ENCODE results near the gene PIH1D1. TPM values are rescaled to one million over a fixed set of nuclear protein-coding genes. Genes with fewer than 3 reads are reported as not detected.

Gene PIH1D1
- 95.1 and 138 TPM in 2 replicates for total RNA-seq

DNA sequence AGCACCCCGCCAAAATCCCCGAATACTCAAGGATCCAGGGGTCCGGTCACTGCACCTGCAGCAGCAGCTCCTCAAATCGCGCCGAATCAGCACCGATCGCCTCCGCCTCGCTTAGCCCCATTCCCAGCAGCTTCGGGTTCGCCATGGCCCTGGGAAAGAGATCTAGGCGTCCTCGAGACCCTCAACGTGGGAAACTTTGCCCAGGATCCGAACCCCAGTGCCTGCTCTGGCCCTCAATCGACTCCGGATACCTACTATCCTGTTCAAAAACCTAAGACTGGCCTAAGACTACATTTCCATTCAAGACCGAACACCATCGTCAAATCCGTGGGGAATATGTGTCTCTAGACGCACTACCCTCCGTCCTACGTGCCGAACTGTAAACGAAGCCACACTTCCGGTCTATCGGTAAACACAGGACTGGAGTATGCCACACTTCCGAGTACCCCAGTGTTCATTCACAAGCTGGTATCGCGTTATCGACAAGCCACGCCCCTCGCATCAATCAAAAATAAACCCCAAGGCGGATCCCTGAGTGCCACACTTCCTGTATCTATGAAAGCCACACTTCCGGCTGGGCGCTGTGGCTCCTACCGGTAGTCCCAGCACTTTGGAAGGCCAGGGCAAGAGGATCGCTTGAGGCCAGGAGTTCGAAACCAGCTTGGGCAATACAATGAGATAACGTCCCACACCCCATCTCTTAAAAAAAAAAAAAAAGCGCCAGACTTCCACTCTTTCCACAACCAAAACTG is at the start of gene PIH1D1:
Gene PIH1D1, minus strand, starts transcription at position 385 of the 752 bp plus-strand sequence. Its CDS starts 240 bp downstream, at position 145.

DNA sequence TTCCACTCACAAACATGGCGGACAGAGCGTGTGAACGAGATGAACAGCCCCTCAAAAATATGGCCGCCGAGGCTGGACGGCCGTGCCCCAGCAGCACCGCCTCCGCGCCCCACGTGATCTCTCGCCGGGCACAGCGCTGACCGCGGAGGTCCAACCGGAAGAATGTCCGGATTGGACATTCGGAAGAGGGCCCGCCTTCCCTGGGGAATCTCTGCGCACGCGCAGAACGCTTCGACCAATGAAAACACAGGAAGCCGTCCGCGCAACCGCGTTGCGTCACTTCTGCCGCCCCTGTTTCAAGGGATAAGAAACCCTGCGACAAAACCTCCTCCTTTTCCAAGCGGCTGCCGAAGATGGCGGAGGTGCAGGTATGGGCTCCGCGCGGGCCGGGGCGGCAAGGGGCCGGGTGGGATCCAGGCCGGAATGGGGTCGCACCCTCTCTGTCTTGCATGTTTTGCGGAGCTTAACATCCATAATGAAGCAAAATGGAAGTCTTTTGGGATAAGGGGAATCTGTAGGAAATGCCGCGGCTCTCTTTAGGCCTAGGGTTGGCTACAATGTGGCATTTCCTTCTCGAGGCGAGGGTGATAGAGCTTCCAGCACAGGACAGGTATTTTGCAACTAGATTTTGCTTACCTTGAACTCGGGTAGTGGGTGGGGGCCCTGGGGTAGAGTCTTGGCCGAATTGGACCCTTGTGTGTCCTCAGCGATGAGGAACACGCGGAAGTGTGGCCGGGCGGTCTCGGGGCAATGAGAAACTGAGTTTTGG is 35.8 kb upstream of the PIH1D1 start, which contains the start of gene RPL13A:
Gene RPL13A, plus strand, starts transcription at position 332 of the 769 bp plus-strand sequence. Its CDS starts 22 bp downstream, at position 354.

DNA sequence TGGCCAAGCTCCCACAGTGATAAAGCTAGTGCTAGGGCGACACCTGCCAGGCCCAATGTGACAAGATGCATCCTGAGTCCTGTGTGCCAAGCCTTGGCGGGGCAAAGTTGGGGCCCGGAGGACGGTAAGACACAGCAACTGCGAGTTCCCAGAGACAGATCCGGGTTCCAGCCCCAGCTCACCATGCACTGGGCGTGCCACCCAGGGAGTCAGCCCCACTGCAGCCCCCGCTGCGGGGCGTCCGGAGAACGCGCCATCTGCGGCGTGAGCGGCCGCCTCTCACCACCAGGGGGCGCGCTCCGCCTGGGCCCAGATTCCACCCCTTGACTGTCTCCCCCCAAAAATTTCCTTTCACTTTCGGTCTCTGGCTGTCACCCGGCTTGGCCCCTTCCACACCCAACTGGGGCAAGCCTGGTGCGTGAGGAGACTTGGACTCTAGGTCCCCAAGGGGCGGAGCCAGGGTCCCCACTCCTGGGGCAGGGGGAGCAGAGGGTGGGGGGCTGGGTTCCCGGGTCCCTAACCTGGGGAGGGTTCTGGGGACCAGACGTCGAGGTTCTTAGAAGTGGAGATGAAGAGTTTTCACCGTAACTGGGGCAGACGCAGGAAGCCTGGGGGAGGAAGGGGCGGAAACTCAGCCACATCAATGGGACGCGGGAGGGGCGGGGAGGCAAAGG is 22.4 kb upstream of the PIH1D1 start, which contains the start of gene FLT3LG:
Gene FLT3LG, plus strand, starts transcription at position 348 of the 674 bp plus-strand sequence. CDS start 425 bp downstream, outside the sequence.

DNA sequence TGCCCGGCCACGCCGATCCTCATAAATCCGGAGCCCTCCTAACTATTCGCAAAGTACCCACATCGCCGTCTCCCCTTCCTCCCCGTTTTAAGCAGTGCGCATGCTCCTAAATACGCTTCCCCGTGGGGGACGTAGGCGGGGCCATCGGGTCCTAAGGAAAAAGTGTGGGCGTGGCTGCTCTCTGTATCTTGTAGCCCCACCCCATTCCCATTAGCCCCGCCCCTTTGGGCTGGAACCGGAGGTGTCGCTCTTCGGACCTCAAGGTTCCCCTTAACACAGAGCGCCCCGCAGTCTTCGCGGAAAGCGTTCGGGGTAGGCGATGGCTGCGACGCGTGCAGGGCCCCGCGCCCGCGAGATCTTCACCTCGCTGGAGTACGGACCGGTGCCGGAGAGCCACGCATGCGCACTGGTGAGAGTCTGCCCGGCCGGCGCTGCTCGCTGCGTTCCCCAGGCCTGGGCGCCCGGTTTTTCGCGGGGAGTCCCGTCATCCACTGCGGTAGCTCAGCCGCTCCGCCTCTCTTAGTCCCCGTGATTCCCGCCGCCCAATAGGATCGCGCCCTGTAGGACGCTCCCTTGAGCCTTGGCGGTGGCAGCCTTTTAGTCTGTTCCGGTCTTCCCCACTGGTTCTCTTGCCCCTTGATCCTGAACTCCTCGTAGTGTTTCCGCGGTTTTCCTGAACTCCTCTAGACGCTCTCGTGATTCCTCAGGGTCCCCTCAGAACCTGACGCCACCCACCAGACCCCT is 1.6 kb upstream of the PIH1D1 start, which contains the start of gene ALDH16A1:
Gene ALDH16A1, plus strand, starts transcription at position 213 of the 744 bp plus-strand sequence. Its CDS starts 107 bp downstream, at position 320.

DNA sequence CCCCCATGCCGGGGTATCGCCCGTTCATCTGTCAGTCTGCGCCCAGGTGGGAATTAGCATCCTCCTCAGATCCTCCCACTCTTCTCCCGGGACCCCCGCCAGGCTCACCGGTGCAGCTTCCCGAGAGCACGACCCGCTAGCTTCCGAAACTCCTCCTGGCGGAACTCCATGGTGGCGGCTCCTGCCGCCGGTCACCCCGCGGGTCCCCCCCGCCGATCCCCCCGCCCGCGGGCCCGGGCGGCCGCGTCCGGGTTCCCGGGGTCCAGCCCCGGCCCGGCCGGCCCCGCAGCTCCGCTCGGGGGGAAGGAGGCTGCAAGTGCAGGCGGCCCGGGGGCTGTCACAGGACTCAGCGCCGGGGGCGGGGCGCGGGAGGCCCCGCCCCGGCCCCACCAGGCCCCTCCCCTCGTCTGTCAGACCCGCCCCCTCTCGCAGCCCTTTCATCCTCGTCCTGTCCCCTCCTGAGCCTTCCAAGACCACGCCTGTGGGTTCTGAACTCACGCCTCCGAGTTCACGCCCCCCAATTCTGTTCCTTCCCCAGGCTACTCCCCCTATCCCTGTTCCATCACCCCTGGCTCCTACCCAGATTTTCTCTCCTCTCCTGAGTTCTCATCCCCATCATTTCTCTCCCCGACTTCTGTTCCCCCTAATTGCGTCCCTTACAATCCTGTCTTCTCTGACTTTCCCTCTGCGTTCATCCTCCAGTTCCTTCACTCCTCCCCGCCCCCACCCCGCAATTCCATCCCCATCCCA is 10.2 kb downstream of the PIH1D1 start, which contains the start of gene SLC17A7:
Gene SLC17A7, minus strand, starts transcription at position 318 of the 750 bp plus-strand sequence. Its CDS starts 148 bp downstream, at position 170.

DNA sequence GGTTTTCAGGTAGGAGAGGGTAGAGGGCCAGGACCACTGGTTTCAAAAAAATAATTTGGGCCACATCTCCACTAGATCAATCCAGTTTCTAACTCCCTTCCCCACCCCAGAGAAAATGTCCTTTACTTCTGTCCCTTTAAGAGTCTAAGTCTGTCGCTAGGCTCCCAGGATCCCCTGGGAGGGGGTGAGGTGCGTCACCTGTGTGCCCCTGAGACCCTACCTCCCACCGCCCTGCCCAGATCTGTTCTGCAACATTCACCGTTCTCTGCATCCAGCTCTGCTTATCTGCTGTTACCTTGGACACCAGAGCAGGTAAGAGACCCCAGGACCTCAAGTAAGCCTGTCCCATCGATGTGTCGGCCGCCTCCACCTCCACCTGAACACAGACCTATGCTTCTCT is 26.4 kb downstream of the PIH1D1 start, which contains the start of gene GFY:
Gene GFY, plus strand, starts transcription at position 211 of the 400 bp plus-strand sequence. CDS start 1,043 bp downstream, outside the sequence.

DNA sequence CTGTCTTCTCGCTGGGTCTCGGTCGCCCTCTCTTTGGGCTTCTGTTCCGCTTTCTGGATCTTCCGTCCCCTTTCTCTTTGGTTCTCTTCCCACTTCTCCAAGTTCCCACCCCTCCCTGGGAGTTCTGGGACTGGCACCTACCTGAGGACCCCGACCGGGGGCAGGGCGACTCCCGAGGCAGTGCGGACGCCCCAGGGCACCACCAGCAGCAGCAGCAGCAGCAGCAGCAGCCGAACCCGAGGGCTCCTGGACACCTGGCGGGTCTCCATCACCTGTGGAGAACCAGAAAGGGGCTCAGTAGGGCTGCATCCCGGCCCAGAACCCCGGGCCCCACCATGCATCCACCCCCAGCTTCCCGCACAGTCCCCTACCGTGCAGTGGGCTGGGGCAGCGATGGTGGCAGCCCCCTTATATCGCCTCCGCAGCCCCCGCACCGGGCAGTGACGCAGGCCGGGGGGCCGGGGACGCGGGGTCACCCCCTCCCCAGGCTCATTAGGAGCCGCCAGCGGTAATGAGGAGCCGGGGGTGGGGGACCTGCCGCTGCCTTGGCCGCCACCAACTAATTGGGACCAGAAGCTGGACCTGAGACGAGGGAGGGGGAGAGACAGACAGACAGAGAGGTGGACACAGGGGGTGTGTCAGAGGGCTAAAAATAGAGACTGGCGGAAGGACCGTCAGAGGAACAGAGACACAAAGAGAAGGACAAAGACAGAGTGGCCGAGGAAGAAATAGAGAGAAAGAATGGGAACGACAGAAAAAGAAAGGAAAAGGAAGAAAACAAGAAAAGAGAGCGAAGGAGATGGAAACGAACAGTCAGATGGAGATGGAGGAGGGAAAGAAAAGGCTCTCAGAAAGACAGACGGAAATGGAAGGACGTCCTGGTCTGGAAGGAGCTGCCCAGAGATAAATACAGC is 28.3 kb downstream of the PIH1D1 start, which contains the start of gene PTH2:
Gene PTH2, minus strand, starts transcription at position 371 of the 914 bp plus-strand sequence. Its CDS starts 102 bp downstream, at position 269.

Small RNA genes lying within 50 kb of the gene (small RNA-seq; reads per million reads assigned to genes)
- gene MIR150 (ENCODE audit: low replicate concordance) = 0.13 reads per million
- gene SNORD32A (ENCODE audit: low replicate concordance) = not detected
- not detected for gene SNORD33 (ENCODE audit: low replicate concordance)
- gene SNORD34 (ENCODE audit: low replicate concordance) = not detected
- not detected for gene SNORD35A (ENCODE audit: low replicate concordance)
- not detected for gene SNORD35B (ENCODE audit: low replicate concordance)

Other genes with a start within 250 kb of the PIH1D1 start
- under 0.01 and 0.44 TPM in 2 replicates for gene SLC6A16, start 126.6 kb downstream of the PIH1D1 start, total RNA-seq
- not detected in 2 replicates for gene CD37, start 116.4 kb downstream of the PIH1D1 start, total RNA-seq
- gene TEAD2, start 89.4 kb downstream of the PIH1D1 start, total RNA-seq = 18.2 and 44.2 TPM in 2 replicates
- gene DKKL1, start 87.9 kb downstream of the PIH1D1 start, total RNA-seq = not detected in 2 replicates
- gene KASH5, start 63.6 kb downstream of the PIH1D1 start, total RNA-seq = under 0.01 TPM in 1 of 2 replicates, not detected in the other
- gene PTH2, start 28.4 kb downstream of the PIH1D1 start, total RNA-seq = not detected in 2 replicates
- not detected in 2 replicates for gene GFY, start 26.4 kb downstream of the PIH1D1 start, total RNA-seq
- gene SLC17A7, start 10.3 kb downstream of the PIH1D1 start, total RNA-seq = not detected in 2 replicates
- 30.4 and 40.1 TPM in 2 replicates for gene ALDH16A1, start 1.4 kb upstream of the PIH1D1 start, total RNA-seq
- 4.8 and 6.9 TPM in 2 replicates for gene FLT3LG, start 22.4 kb upstream of the PIH1D1 start, total RNA-seq
- 1,545 and 2,202 TPM in 2 replicates for gene RPL13A, start 35.8 kb upstream of the PIH1D1 start, total RNA-seq
- gene RPS11, start 44.6 kb upstream of the PIH1D1 start, total RNA-seq = 1,493 and 6,336 TPM in 2 replicates
- 24.9 and 84.7 TPM in 2 replicates for gene FCGRT, start 60.8 kb upstream of the PIH1D1 start, total RNA-seq
- 142 and 264 TPM in 2 replicates for gene RCN3, start 76.2 kb upstream of the PIH1D1 start, total RNA-seq
- 72.2 and 106 TPM in 2 replicates for gene NOSIP, start 128.7 kb upstream of the PIH1D1 start, total RNA-seq
- 0.14 and 0.22 TPM in 2 replicates for gene PRRG2, start 129.5 kb upstream of the PIH1D1 start, total RNA-seq
- 6.9 and 9.0 TPM in 2 replicates for gene PRR12, start 139.4 kb upstream of the PIH1D1 start, total RNA-seq
- 43.5 and 62.8 TPM in 2 replicates for gene RRAS, start 188.3 kb upstream of the PIH1D1 start, total RNA-seq
- 21.7 and 35.6 TPM in 2 replicates for gene SCAF1, start 190.4 kb upstream of the PIH1D1 start, total RNA-seq
- gene IRF3, start 214.0 kb upstream of the PIH1D1 start, total RNA-seq = 38.3 and 72.3 TPM in 2 replicates
- gene BCL2L12, start 214.1 kb upstream of the PIH1D1 start, total RNA-seq = 3.3 and 16.2 TPM in 2 replicates
- gene PRMT1, start 225.5 kb upstream of the PIH1D1 start, total RNA-seq = 350 and 388 TPM in 2 replicates
- 0.22 and 1.1 TPM in 2 replicates for gene ADM5, start 237.8 kb upstream of the PIH1D1 start, total RNA-seq
- 4.4 and 11.7 TPM in 2 replicates for gene CPT1C, start 239.3 kb upstream of the PIH1D1 start, total RNA-seq